Large intestine (tissue), 3 donors: ENCODE data around the gene BST1. TPM values are rescaled to one million over a fixed set of nuclear protein-coding genes. Genes with fewer than 3 reads are reported as not detected.

Source experiments
- DNase-seq, 2 donors: peaks; one replicate each; pipeline versions ENCODE4 v3.0.0 to v3.0.0-alpha.2; 2013
- H3K27ac ChIP-seq: one replicate; pipeline ENCODE4 v1.5.1; 2013; ENCODE audit warnings: low read length
- H3K27me3 ChIP-seq: 2 replicates; pipeline ENCODE4 v1.6.1; 2013; ENCODE audit warnings: low read length; ENCODE audit not compliant: control insufficient read depth, insufficient read depth
- H3K36me3 ChIP-seq: 2 replicates; pipeline ENCODE4 v1.6.1; 2013; ENCODE audit warnings: low read length; ENCODE audit not compliant: control insufficient read depth, insufficient read depth
- H3K4me1 ChIP-seq: one replicate; pipeline ENCODE4 v1.6.1; 2013; ENCODE audit warnings: low read length; ENCODE audit not compliant: control insufficient read depth, insufficient read depth
- H3K4me3 ChIP-seq: one replicate; pipeline ENCODE4 v1.5.1; 2013; ENCODE audit warnings: low read length
- H3K9me3 ChIP-seq: one replicate; pipeline ENCODE4 v1.6.1; 2013; ENCODE audit warnings: mild to moderate bottlenecking, low read depth, low read length, moderate library complexity; ENCODE audit not compliant: control insufficient read depth
- WGBS: methylation state at CpG from one replicate; pipeline ENCODE4 v1.1.5; 2013; ENCODE audit warnings: low lambda C conversion rate; ENCODE audit not compliant: insufficient coverage; 5-methylcytosine and 5-hydroxymethylcytosine counted together
- polyA plus RNA-seq: library from polyadenylated mRNA; unstranded; fragments of 120-200 nt; gene quantifications from one replicate; pipeline ENCODE4 v1.2.1, GENCODE V29; 2013

Gene BST1
- polyA plus RNA-seq, 1 donor: 52.7 TPM

- no CpG with 5 or more reads among the region's 2 CpGs for WGBS
- H3K4me3 ChIP-seq: no peak overlapping the region
- peaks cover 3% of the 10 kb centered on the region for H3K4me1 ChIP-seq
- no peaks in the 10 kb centered on the region for H3K27me3 ChIP-seq
- no peaks in the 10 kb centered on the region for H3K9me3 ChIP-seq
- DNase-seq: no peak
- H3K27ac ChIP-seq: no peak overlapping the region
- H3K36me3 ChIP-seq: peaks cover 17% of the 10 kb centered on the region
Observed at GRCh38 chr4:15689540-15689939, 13.3 kb upstream of the BST1 start.

GRCh38 chr4:15690020-15690809 lies 12.7 kb upstream of the BST1 start:
- WGBS: no CpG with 5 or more reads among the region's 7 CpGs
- H3K9me3 ChIP-seq: no peaks in the 10 kb centered on the region
- no peak overlapping the region for H3K4me3 ChIP-seq
- no peak for DNase-seq
- no peaks in the 10 kb centered on the region for H3K27me3 ChIP-seq
- H3K27ac ChIP-seq: no peak overlapping the region
- H3K4me1 ChIP-seq: no peaks in the 10 kb centered on the region
- H3K36me3 ChIP-seq: peaks cover 15% of the 10 kb centered on the region

- Histone ChIP-seq H3K9me3 (no peaks in the 10 kb centered on the region), H3K27ac (no peak overlapping the region), H3K36me3 (peaks cover 7% of the 10 kb centered on the region), H3K4me3 (no peak overlapping the region), H3K27me3 (no peaks in the 10 kb centered on the region), H3K4me1 (no peaks in the 10 kb centered on the region)
- no CpG with 5 or more reads among the region's 3 CpGs for WGBS
- DNase-seq: no peak
Observed at GRCh38 chr4:15691346-15692135, 11.3 kb upstream of the BST1 start.

GRCh38 chr4:15692602-15693001 lies 10.3 kb upstream of the BST1 start:
- H3K4me1 ChIP-seq: no peaks in the 10 kb centered on the region

GRCh38 chr4:15694431-15694830 lies 8.4 kb upstream of the BST1 start:
- DNase-seq: no peak
- Histone ChIP-seq H3K27me3 (no peaks in the 10 kb centered on the region), H3K4me3 (no peak overlapping the region), H3K4me1 (no peaks in the 10 kb centered on the region), H3K27ac (no peak overlapping the region), H3K36me3 (peaks cover 1% of the 10 kb centered on the region), H3K9me3 (no peaks in the 10 kb centered on the region)
- WGBS: no CpG with 5 or more reads among the region's 4 CpGs

More at GRCh38 chr4:15692602-15693001, 10.3 kb upstream of the BST1 start:
- DNase-seq: no peak
- peaks cover 5% of the 10 kb centered on the region for H3K36me3 ChIP-seq
- no peaks in the 10 kb centered on the region for H3K27me3 ChIP-seq
- 100% methylated on average over 2 of the region's 2 CpGs for WGBS
- H3K4me3 ChIP-seq: no peak overlapping the region
- H3K27ac ChIP-seq: no peak overlapping the region
- H3K9me3 ChIP-seq: no peaks in the 10 kb centered on the region

GRCh38 chr4:15695240-15695699 lies 7.6 kb upstream of the BST1 start:
- Histone ChIP-seq H3K27ac (no peak overlapping the region), H3K4me3 (no peak overlapping the region), H3K36me3 (no peaks in the 10 kb centered on the region), H3K27me3 (no peaks in the 10 kb centered on the region), H3K9me3 (no peaks in the 10 kb centered on the region), H3K4me1 (no peaks in the 10 kb centered on the region)
- DNase-seq: no peak
- WGBS: no CpG with 5 or more reads among the region's 10 CpGs

- Histone ChIP-seq H3K36me3 (no peaks in the 10 kb centered on the region), H3K27me3 (no peaks in the 10 kb centered on the region), H3K9me3 (no peaks in the 10 kb centered on the region), H3K4me3 (no peak overlapping the region), H3K27ac (no peak overlapping the region), H3K4me1 (no peaks in the 10 kb centered on the region)
- 80% methylated on average over 1 of the region's 3 CpGs for WGBS
- no peak for DNase-seq
Observed at GRCh38 chr4:15695729-15696128, 7.1 kb upstream of the BST1 start.

GRCh38 chr4:15696866-15697265 lies 6.0 kb upstream of the BST1 start:
- H3K27me3 ChIP-seq: no peaks in the 10 kb centered on the region
- no peaks in the 10 kb centered on the region for H3K36me3 ChIP-seq
- H3K9me3 ChIP-seq: no peaks in the 10 kb centered on the region
- no peaks in the 10 kb centered on the region for H3K4me1 ChIP-seq
- H3K27ac ChIP-seq: no peak overlapping the region
- no peak overlapping the region for H3K4me3 ChIP-seq
- no peak for DNase-seq
- 100% methylated on average over 1 of the region's 1 CpG for WGBS

GRCh38 chr4:15703439-15703838 lies 574 bp downstream of the BST1 start:
- peak in 1 of 2 donors; percentile 54 for DNase-seq
- Histone ChIP-seq H3K4me1 (peaks cover 7% of the 10 kb centered on the region), H3K36me3 (peaks cover 6% of the 10 kb centered on the region), H3K9me3 (peaks cover 4% of the 10 kb centered on the region), H3K27ac (peak overlapping the region; percentile 80), H3K4me3 (peak overlapping the region; percentile 64), H3K27me3 (no peaks in the 10 kb centered on the region)
- WGBS: no CpG with 5 or more reads among the region's 11 CpGs

GRCh38 chr4:15704129-15704528 lies 1.3 kb downstream of the BST1 start:
- DNase-seq: peak in 1 of 2 donors; percentile 46
- Histone ChIP-seq H3K27me3 (no peaks in the 10 kb centered on the region), H3K4me1 (peaks cover 7% of the 10 kb centered on the region), H3K9me3 (peaks cover 4% of the 10 kb centered on the region), H3K4me3 (no peak overlapping the region), H3K27ac (no peak overlapping the region), H3K36me3 (peaks cover 6% of the 10 kb centered on the region)
